Stomach (tissue), 9 donors: Measurements from ENCODE around the gene TCOF1. TPM values are rescaled to one million over a fixed set of nuclear protein-coding genes. Genes with fewer than 3 reads are reported as not detected.

Experiments
- DNase-seq, 2 donors: peaks; one replicate each; pipeline versions ENCODE4 v3.0.0 to v3.0.0-alpha.2; 2013 to 2019
- H3K27ac ChIP-seq, 5 donors: fragments of 200-600 bp in 4 of 5; sonication (generic) in 4 of 5; one replicate each; pipeline ENCODE4 v1.5.1; 2013 to 2019; ENCODE audit warnings: mild to moderate bottlenecking in 1 of 5, moderate library complexity in 1 of 5
- H3K27me3 ChIP-seq, 3 donors: fragments of 200-600 bp; sonication (generic); one replicate each; pipeline ENCODE4 v1.5.1; 2017 to 2019; ENCODE audit warnings: mixed run types in 1 of 3
- H3K36me3 ChIP-seq, 4 donors: fragments of 200-600 bp; sonication (generic); 1 replicate in 3 of 4; 2 replicates in 1 of 4; pipeline ENCODE4 v1.5.1; 2016 to 2019
- H3K4me1 ChIP-seq, 4 donors: fragments of 200-600 bp; sonication (generic); one replicate each; pipeline ENCODE4 v1.5.1; 2016 to 2019
- H3K4me3 ChIP-seq, 4 donors: fragments of 200-600 bp; sonication (generic) in 3 of 4; one replicate each; pipeline ENCODE4 v1.5.1; 2016 to 2019; ENCODE audit warnings: mild to moderate bottlenecking in 1 of 4
- H3K9me3 ChIP-seq, 4 donors: fragments of 200-600 bp; sonication (generic); one replicate each; pipeline ENCODE4 v1.5.1; 2016 to 2019
- EP300 ChIP-seq: sonication (generic); formaldehyde crosslinking; IDR thresholded peaks from one replicate; pipeline ENCODE4 v1.6.1; 2017; ENCODE audit warnings: antibody characterized with exemption
- POLR2A ChIP-seq, 4 donors: fragments of 450-650 bp; IDR thresholded peaks; one replicate each; pipeline ENCODE4 v1.6.1; 2016; ENCODE audit warnings: antibody characterized with exemption in 4 of 4, control low read depth in 2 of 4, mild to moderate bottlenecking in 1 of 4, moderate library complexity in 1 of 4
- POLR2AphosphoS5 ChIP-seq, 3 donors: sonication (generic); formaldehyde crosslinking; IDR thresholded peaks; one replicate each; pipeline ENCODE4 v1.6.1; 2016; ENCODE audit warnings: antibody characterized with exemption in 3 of 3
- WGBS, 5 donors: extraction: QIAGEN DNeasy Blood & Tissue Kit in 3 of 5; methylation state at CpG; one replicate each; pipeline versions ENCODE4 v1.1.5 to v1.1.7; 2013 to 2018; 5-methylcytosine and 5-hydroxymethylcytosine counted together
- intact Hi-C: fragments of 100-400 bp; cut with DNase I; formaldehyde crosslinking; loops from one replicate; pipeline ENCODE4 v1.15.1; 2023; ENCODE audit warnings: low total_unique reads
- polyA plus RNA-seq, 3 donors: library from polyadenylated mRNA; stranded (reverse); fragments of 200-250 nt; gene quantifications; one replicate each; pipeline ENCODE4 v1.2.3, GENCODE V29; 2013
- total RNA-seq, 5 donors: library from RNA; depleted of rRNA; stranded (reverse); fragments of >200 nt; gene quantifications; one replicate each; pipeline versions ENCODE4 v1.1.0 to v1.2.3, GENCODE V29; 2014 to 2016
- TF ChIP-seq, protein P1 (sequence below), 7 experiments: fragments of 450-650 bp in 4 of 7; fragments of 200-600 bp in 3 of 7; sonication (generic) in 3 of 7; IDR thresholded peaks; one replicate each; pipeline ENCODE4 v1.5.1; 2016 to 2019; ENCODE audit warnings: antibody characterized with exemption in 7 of 7, control low read depth in 2 of 7, mild to moderate bottlenecking in 1 of 7
- donor health status: healthy with polysubstance abuse.
- donor health status: Bipolar disorder and iron deficiency.
- donor health status: healthy.

TCOF1 gene
- total and polyA plus RNA-seq, 8 donors = 11.7 to 74.1 (median 27.0) TPM

- no peak for TF ChIP-seq POLR2AphosphoS5 (IDR thresholded peaks at IDR 0.05)
- no peak for TF ChIP-seq EP300
- TF ChIP-seq POLR2A (IDR thresholded peaks at IDR 0.05) = no peak
- TF ChIP-seq, protein P1, sequence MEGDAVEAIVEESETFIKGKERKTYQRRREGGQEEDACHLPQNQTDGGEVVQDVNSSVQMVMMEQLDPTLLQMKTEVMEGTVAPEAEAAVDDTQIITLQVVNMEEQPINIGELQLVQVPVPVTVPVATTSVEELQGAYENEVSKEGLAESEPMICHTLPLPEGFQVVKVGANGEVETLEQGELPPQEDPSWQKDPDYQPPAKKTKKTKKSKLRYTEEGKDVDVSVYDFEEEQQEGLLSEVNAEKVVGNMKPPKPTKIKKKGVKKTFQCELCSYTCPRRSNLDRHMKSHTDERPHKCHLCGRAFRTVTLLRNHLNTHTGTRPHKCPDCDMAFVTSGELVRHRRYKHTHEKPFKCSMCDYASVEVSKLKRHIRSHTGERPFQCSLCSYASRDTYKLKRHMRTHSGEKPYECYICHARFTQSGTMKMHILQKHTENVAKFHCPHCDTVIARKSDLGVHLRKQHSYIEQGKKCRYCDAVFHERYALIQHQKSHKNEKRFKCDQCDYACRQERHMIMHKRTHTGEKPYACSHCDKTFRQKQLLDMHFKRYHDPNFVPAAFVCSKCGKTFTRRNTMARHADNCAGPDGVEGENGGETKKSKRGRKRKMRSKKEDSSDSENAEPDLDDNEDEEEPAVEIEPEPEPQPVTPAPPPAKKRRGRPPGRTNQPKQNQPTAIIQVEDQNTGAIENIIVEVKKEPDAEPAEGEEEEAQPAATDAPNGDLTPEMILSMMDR (IDR thresholded peaks at IDR 0.05) = no peak
- H3K4me1 ChIP-seq = peaks cover 15 to 35% (median 23%) of the 10 kb centered on the region in 4 donors
- no peaks in the 10 kb centered on the region for H3K27me3 ChIP-seq
- WGBS, 5 donors = 45 to 77% (median 58%) methylated on average over 1 of the region's 1 CpG
- intact Hi-C loops = no loop called here
- H3K9me3 ChIP-seq = no peaks in the 10 kb centered on the region
- DNase-seq = no peak
- H3K36me3 ChIP-seq = peaks cover 40 to 64% (median 62%) of the 10 kb centered on the region in 4 donors
- H3K4me3 ChIP-seq = no peak overlapping the region
- H3K27ac ChIP-seq = no peak overlapping the region
These were observed 3.8 kb downstream of the TCOF1 start for GRCh38 chr5:150361301-150361700.

GRCh38 chr5:150363185-150363584 lies 5.7 kb downstream of the TCOF1 start:
- TF ChIP-seq POLR2AphosphoS5 (IDR thresholded peaks at IDR 0.05) = no peak
- TF ChIP-seq POLR2A (IDR thresholded peaks at IDR 0.05) = no peak
- Histone ChIP-seq H3K4me3 (no peak overlapping the region), H3K9me3 (no peaks in the 10 kb centered on the region), H3K27me3 (no peaks in the 10 kb centered on the region), H3K27ac (no peak overlapping the region), H3K4me1 (peaks cover 12 to 22% (median 16%) of the 10 kb centered on the region in 4 donors), H3K36me3 (peaks cover 53 to 80% (median 77%) of the 10 kb centered on the region in 4 donors)
- 75 to 98% (median 93%) methylated on average over 2 of the region's 2 CpGs for whole genome bisulfite sequencing, 5 donors
- intact Hi-C loops = no loop called here
- DNase-seq = no peak

GRCh38 chr5:150364004-150364403 lies 6.5 kb downstream of the TCOF1 start:
- Histone ChIP-seq H3K4me1 (peaks cover 4 to 14% (median 8%) of the 10 kb centered on the region in 4 donors), H3K27ac (no peak overlapping the region), H3K9me3 (no peaks in the 10 kb centered on the region), H3K27me3 (no peaks in the 10 kb centered on the region), H3K4me3 (no peak overlapping the region), H3K36me3 (peaks cover 61 to 88% (median 85%) of the 10 kb centered on the region in 4 donors)
- 91 to 96% (median 94%) methylated on average over 9 of the region's 9 CpGs for WGBS, 5 donors
- DNase-seq = no peak
- TF ChIP-seq EP300 = no peak
- TF ChIP-seq, protein P1 (IDR thresholded peaks at IDR 0.05) = no peak
- TF ChIP-seq POLR2A (IDR thresholded peaks at IDR 0.05) = no peak
- no peak for TF ChIP-seq POLR2AphosphoS5 (IDR thresholded peaks at IDR 0.05)
- intact Hi-C loops = no loop called here

- H3K36me3 ChIP-seq = peaks cover 76 to 97% (median 96%) of the 10 kb centered on the region in 4 donors
- 76 to 89% (median 79%) methylated on average over 3 to 4 of the region's 4 CpGs; no CpG with 5 or more reads in 1 of the 5 donors for WGBS, 5 donors
- intact Hi-C loops = no loop called here
- H3K27ac ChIP-seq = no peak overlapping the region
- DNase-seq = no peak
- H3K9me3 ChIP-seq = no peaks in the 10 kb centered on the region
- no peaks in the 10 kb centered on the region for H3K4me1 ChIP-seq
- no peak for TF ChIP-seq POLR2AphosphoS5 (IDR thresholded peaks at IDR 0.05)
- TF ChIP-seq EP300 = no peak
- TF ChIP-seq POLR2A (IDR thresholded peaks at IDR 0.05) = no peak
- TF ChIP-seq, protein P1 (IDR thresholded peaks at IDR 0.05) = no peak
- H3K4me3 ChIP-seq = no peak overlapping the region
- no peaks in the 10 kb centered on the region for H3K27me3 ChIP-seq
These were observed 11.0 kb downstream of the TCOF1 start for GRCh38 chr5:150368526-150368925.

DNA sequence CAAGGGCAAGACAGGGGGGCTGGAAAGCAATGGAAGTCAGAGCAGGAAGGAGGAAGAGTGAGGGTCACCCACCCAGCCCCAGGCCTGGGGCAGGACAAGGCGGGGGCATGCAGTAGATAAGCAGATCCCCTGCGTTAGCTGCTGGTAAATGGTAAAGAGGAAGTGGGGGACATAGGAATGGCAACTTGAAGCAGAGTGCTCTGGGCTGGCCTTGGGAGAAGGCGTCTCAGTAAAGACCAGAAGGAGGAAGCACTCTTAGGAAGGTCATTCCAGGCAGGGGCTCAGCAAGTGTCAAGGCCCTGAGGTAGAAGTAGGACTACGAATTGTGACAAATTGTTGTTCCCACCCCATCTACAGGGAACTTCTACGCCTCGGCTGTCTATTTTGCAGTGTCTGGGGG lies 15.1 kb downstream of the TCOF1 start:
- intact Hi-C loops = no loop called here
- Histone ChIP-seq H3K36me3 (peaks cover 88 to 100% (median 100%) of the 10 kb centered on the region in 4 donors), H3K4me3 (no peak overlapping the region), H3K27me3 (no peaks in the 10 kb centered on the region), H3K4me1 (no peaks in the 10 kb centered on the region), H3K27ac (no peak overlapping the region), H3K9me3 (no peaks in the 10 kb centered on the region)
- no peak for DNase-seq
- TF ChIP-seq POLR2AphosphoS5 (IDR thresholded peaks at IDR 0.05) (no peak), EP300 (no peak)
- 89 to 96% (median 93%) methylated on average over 6 of the region's 6 CpGs for WGBS, 5 donors
